Ovary (tissue), 3 donors: Measurements from ENCODE around the gene SERPINI1.

Source experiments
- EP300 ChIP-seq: sonication (generic); formaldehyde crosslinking; IDR thresholded peaks from one replicate; pipeline ENCODE4 v1.6.1; 2017; ENCODE audit warnings: antibody characterized with exemption
- POLR2A ChIP-seq: fragments of 450-650 bp; IDR thresholded peaks from one replicate; pipeline ENCODE4 v1.6.1; 2017; ENCODE audit warnings: antibody characterized with exemption, mild to moderate bottlenecking, moderate library complexity
- TF ChIP-seq, protein P1 (sequence below), 3 donors: fragments of 450-650 bp in 2 of 3; fragments of 200-600 bp in 1 of 3; IDR thresholded peaks; one replicate each; pipeline versions ENCODE4 v1.5.1 to v1.8.0; 2016 to 2022; ENCODE audit warnings: antibody characterized with exemption in 3 of 3, mild to moderate bottlenecking in 1 of 3
- donor health status: DM: no; HTN: no; CAD: no.

DNA sequence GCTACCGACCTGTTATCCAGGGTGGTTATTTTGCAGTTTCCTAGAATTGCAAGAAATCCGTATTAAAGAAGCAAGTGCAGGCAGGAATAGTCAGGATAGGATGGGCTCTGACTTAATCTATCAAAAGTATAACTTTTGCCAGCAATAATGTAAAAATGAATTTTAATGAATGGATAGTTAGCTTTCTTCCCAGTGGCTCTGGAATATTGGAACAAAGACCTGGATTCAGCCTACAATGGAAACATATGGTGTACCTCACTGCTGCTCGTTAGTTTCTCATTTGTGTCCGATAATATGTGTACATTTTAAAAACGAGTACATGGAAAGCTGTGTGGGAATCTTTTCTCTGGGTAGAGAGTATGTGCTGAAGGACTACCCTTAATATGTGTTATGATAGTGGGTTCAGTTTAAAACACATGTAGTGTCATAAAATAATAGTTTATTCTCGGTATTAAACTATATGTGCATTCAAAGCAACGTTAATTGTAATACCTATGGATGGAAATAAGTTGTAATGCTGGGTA, 805 bp downstream of the SERPINI1 start:
- TF ChIP-seq, protein P1, sequence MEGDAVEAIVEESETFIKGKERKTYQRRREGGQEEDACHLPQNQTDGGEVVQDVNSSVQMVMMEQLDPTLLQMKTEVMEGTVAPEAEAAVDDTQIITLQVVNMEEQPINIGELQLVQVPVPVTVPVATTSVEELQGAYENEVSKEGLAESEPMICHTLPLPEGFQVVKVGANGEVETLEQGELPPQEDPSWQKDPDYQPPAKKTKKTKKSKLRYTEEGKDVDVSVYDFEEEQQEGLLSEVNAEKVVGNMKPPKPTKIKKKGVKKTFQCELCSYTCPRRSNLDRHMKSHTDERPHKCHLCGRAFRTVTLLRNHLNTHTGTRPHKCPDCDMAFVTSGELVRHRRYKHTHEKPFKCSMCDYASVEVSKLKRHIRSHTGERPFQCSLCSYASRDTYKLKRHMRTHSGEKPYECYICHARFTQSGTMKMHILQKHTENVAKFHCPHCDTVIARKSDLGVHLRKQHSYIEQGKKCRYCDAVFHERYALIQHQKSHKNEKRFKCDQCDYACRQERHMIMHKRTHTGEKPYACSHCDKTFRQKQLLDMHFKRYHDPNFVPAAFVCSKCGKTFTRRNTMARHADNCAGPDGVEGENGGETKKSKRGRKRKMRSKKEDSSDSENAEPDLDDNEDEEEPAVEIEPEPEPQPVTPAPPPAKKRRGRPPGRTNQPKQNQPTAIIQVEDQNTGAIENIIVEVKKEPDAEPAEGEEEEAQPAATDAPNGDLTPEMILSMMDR (IDR thresholded peaks at IDR 0.05) = no peak
- TF ChIP-seq POLR2A = no peak
- no peak for TF ChIP-seq EP300
